Esophagus squamous epithelium (tissue), 4 donors: Measurements from ENCODE around the gene MGAT5.

ENCODE experiments used
- CTCF ChIP-seq, 6 experiments: fragments of 450-650 bp in 4 of 6; fragments of 200-600 bp in 2 of 6; sonication (generic) in 2 of 6; IDR thresholded peaks; one replicate each; pipeline ENCODE4 v1.5.1; 2016 to 2019; ENCODE audit warnings: antibody characterized with exemption in 6 of 6, mild to moderate bottlenecking in 4 of 6, moderate library complexity in 4 of 6
- POLR2A ChIP-seq, 4 donors: fragments of 450-650 bp; IDR thresholded peaks; one replicate each; pipeline ENCODE4 v1.6.1; 2017; ENCODE audit warnings: antibody characterized with exemption in 4 of 4, mild to moderate bottlenecking in 4 of 4, moderate library complexity in 3 of 4

DNA sequence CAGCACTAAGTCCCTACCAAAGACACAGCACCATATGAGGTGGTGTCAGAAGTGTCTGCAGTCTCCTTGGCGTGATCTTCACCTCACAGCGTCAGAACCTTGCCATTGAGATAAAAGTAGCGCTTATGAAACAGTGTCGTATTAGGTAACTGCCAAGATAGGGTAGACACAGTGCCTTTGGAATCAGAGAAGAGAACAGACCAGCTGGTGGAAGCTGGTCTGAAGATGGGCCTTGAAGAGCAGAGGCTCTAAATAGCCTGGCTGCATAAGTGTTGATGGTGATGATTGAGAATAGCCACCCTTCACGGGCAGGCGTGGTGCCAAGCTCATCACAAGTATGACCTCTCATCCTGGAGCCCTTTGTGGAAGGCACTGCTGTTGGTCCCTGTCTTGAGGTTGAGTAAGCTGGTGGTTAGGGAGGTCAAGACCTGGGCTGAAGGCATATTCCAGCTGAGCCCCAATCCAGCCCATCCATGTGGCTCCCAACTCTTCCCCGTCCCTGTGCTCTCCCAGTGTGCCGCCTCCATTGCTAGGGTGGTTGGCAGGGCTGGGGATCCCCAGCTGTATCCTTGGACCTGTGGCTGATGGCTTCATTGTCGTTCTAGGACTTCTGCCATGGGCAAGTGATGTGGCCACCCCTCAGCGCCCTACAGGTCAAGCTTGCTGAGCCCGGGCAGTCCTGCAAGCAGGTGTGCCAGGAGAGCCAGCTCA is 187.4 kb downstream of the MGAT5 start:
- TF ChIP-seq CTCF (IDR thresholded peaks at IDR 0.05) (no peak), POLR2A (IDR thresholded peaks at IDR 0.05) (no peak)
